K562 (cell line): ENCODE measurements around the gene SLC25A44. TPM values are rescaled to one million over a fixed set of nuclear protein-coding genes. Genes with fewer than 3 reads are reported as not detected.

Experiments
- MAFK ChIP-seq: IDR thresholded peaks from 2 replicates; pipeline ENCODE4 v1.6.1; 2011; ENCODE audit warnings: low read length, improper control_type of control experiment
- ZNF766 ChIP-seq: fragments of 200-800 bp; sonication (Bioruptor generic); conservative IDR thresholded peaks from 2 replicates; pipeline ENCODE4 v1.6.1; 2016; ENCODE audit warnings: missing genetic modification characterization, missing compliant biosample characterization
- polyA plus RNA-seq, 8 experiments: library from polyadenylated mRNA; depleted of rRNA in 4 of 8; stranded (reverse) in 5 of 8; unstranded in 3 of 8; fragments of >200 nt; fragmentation: Nextera tagmentation in 2 of 8; fragmentation: Illumina TruSeq in 1 of 8; extraction: Ambion mirVana in 2 of 8; extraction: Trizol in 1 of 8; gene quantifications; 2 replicates each; pipeline versions ENCODE4 v1.2.1 to v1.2.3, GENCODE V29; 2011 to 2014; ENCODE audit warnings: inconsistent platforms in 1 of 8, missing spikeins in 1 of 8
- total RNA-seq, 7 experiments: library from RNA; depleted of rRNA in 6 of 7; stranded (reverse); fragments of >200 nt in 6 of 7; fragmentation: Illumina TruSeq in 2 of 7; extraction: Trizol in 2 of 7; gene quantifications; 2 replicates each; pipeline versions ENCODE4 v1.2.1 to v1.2.3, GENCODE V29; 2011 to 2021; ENCODE audit warnings: low replicate concordance in 1 of 7
- TF ChIP-seq, protein P1 (sequence below), 2 experiments: fragments of 450-650 bp; IDR thresholded peaks; 2 replicates each; pipeline ENCODE4 v1.6.1; 2016; ENCODE audit warnings: mild to moderate bottlenecking in 2 of 2, borderline replicate concordance in 1 of 2, low read depth in 1 of 2, moderate library complexity in 1 of 2

The SLC25A44 gene
- total and polyA plus RNA-seq, 9 of the 15 experiments (the other 6 are each of a cell fraction or from before 2014, with no cell fraction given): 4.4 to 22.8 (median 12.5) TPM

DNA sequence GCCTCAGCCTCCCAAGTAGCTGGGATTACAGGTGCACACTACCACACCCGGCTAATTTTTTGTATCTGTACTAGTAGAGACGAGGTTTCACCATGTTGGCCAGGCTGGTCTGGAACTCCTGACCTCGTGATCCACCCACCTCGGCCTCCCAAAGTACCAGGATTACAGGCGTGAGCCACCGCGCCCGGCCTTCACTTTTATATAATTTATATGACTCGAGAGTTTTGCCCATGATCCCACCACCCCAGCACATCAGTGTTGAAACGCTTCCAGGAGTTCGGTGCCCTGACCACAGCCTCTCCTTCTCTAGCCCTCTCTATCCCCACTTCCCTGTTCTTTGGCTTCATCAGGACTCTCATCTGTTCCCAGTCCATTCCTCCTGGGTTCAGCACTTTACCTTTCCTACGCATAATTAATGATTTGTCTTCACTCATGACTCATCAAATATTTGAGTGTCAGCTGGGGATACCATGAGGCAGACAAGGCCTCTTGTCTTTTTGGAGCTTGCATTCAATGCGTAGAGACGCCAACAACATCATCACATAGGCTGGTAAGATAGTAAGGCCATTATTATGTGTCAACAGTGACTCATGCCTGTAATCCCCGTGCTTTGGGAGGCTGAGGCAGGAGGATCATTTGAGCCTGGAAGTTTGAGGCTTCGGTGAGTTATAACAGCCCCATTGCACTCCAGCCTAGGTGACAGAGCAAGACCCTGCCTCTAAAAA, 20.3 kb downstream of the SLC25A44 start (continued):
- TF ChIP-seq, protein P1, sequence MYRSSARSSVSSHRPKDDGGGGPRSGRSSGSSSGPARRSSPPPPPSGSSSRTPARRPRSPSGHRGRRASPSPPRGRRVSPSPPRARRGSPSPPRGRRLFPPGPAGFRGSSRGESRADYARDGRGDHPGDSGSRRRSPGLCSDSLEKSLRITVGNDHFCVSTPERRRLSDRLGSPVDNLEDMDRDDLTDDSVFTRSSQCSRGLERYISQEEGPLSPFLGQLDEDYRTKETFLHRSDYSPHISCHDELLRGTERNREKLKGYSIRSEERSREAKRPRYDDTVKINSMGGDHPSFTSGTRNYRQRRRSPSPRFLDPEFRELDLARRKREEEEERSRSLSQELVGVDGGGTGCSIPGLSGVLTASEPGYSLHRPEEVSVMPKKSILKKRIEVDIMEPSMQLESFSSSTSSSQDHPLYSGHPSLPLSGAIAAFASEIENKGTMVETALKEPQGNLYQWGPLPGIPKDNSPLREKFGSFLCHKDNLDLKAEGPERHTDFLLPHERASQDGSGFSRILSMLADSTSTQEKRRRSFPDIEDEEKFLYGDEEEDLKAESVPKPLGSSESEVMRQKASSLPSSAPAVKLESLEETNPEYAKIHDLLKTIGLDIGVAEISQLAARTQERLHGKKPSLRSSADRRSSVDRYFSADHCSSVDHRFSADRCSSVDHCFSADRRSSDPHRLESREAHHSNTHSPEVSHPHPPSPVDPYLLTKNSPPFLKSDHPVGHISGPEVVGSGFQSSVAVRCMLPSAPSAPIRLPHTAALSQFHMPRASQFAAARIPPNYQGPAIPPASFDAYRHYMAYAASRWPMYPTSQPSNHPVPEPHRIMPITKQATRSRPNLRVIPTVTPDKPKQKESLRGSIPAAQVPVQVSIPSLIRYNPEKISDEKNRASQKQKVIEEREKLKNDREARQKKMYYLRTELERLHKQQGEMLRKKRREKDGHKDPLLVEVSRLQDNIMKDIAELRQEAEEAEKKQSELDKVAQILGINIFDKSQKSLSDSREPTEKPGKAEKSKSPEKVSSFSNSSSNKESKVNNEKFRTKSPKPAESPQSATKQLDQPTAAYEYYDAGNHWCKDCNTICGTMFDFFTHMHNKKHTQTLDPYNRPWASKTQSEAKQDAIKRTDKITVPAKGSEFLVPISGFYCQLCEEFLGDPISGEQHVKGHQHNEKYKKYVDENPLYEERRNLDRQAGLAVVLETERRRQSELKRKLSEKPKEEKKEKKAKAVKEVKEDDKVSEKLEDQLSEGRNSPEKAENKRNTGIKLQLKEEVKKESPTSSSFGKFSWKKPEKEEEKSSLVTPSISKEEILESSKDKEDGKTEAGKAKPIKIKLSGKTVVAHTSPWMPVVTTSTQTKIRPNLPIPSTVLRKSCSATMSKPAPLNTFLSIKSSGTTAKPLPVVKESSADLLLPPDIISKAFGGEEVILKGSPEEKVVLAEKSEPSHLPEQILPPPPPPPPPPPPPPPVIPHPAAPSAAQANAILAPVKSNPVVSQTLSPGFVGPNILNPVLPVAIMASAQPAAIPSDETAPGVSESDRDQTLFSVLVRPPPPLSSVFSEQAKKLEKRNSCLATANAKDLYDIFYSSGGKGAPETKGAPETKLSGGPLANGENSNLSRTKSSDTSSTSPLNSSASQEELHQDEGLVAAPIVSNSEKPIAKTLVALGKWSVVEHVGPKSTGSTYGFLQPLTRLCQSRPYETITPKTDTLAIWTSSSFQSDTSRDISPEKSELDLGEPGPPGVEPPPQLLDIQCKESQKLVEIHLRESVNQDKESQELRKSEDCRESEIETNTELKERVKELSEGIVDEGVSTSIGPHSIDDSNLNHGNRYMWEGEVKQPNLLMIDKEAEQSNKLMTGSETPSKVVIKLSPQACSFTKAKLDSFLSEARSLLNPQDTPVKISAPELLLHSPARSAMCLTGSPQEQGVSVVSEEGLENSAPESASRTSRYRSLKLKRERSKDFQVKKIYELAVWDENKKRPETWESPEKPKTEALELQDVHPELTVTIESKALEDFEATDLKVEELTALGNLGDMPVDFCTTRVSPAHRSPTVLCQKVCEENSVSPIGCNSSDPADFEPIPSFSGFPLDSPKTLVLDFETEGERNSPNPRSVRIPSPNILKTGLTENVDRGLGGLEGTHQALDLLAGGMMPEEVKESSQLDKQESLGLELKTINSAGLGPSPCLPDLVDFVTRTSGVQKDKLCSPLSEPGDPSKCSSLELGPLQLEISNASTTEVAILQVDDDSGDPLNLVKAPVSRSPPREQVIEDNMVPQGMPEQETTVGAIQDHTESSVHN (IDR thresholded peaks at IDR 0.05; ENCODE audit: borderline replicate concordance in 1 of 2, low read depth in 1 of 2): 0 out of 4 replicates have a peak, but pooled peaks of 1 of the 2 experiments have one; percentile 55
- TF ChIP-seq ZNF766 (CRISPR knock-in tag): 0 out of 2 replicates have a peak, but pooled peaks have one; percentile 20
- peak; percentile 83 for TF ChIP-seq MAFK
